ENCODE data around the gene RAD51. TPM values are rescaled to one million over a fixed set of nuclear protein-coding genes. Genes with fewer than 3 reads are reported as not detected.

RAD51 gene
- total RNA-seq, 1 experiment from 2014 or later, result 20.9 TPM

- TF ChIP-seq MAX (IDR thresholded peaks at IDR 0.05), result no peak
- TF ChIP-seq SRF (IDR thresholded peaks at IDR 0.05; ENCODE audit: low read depth), result no peak
- TF ChIP-seq ZNF274 (IDR thresholded peaks at IDR 0.05; ENCODE audit: low read depth, low read length), result no peak
- TF ChIP-seq SIN3A (IDR thresholded peaks at IDR 0.05; ENCODE audit: low read depth), result no peak
- no peak for TF ChIP-seq ZFX (IDR thresholded peaks at IDR 0.05)
- TF ChIP-seq RAD21 (IDR thresholded peaks at IDR 0.05; ENCODE audit: low read depth), result no peak
- TF ChIP-seq REST (IDR thresholded peaks at IDR 0.05; ENCODE audit: low read depth), result no peak
These were observed 55.9 kb downstream of the RAD51 start (continued) for GRCh38 chr15:40750885-40751284.

GRCh38 chr15:40751745-40752144 is 56.8 kb downstream of the RAD51 start:
- POLR2A ChIA-PET, result no interaction called here
- no peak overlapping the region for H3K27ac ChIP-seq (ENCODE audit: low read depth, low read length)
- DNase-seq (ENCODE audit: low read depth, low spot score) (no peak), ATAC-seq (no peak)
- no TSS peak for BruUV-seq (replicated peaks)
- peaks cover 12% of the 10 kb centered on the region in 2 experiments; a peak in 3 of 4 replicates for H3K36me3 ChIP-seq (ENCODE audit: control insufficient read depth in 1 of 2, insufficient read depth in 2 of 2, low read length in 2 of 2)
- intact Hi-C loops (cut with micrococcal nuclease), result no loop called here
- H2AFZ ChIP-seq (ENCODE audit: low read depth, low read length, poor library complexity, severe bottlenecking), result no peak overlapping the region
- no peaks in the 10 kb centered on the region for H4K20me1 ChIP-seq (ENCODE audit: insufficient read depth)
- H3K79me2 ChIP-seq (ENCODE audit: insufficient read depth, low read length), result peaks cover 35% of the 10 kb centered on the region
- H3K9ac ChIP-seq (ENCODE audit: low read length), result no peak overlapping the region
- no peaks in the 10 kb centered on the region for H3K27me3 ChIP-seq (ENCODE audit: insufficient read depth, low read length)
- CTCF ChIA-PET, result no interaction called here
- H3K4me1 ChIP-seq (ENCODE audit: control insufficient read depth in 1 of 2, insufficient read depth in 2 of 2, low read length in 2 of 2), result peaks cover 7 to 17% of the 10 kb centered on the region in 2 experiments
- H3K4me3 ChIP-seq (replicated peaks in 1 of 2; ENCODE audit: low read depth in 1 of 2, low read length in 2 of 2), result no peak overlapping the region
- H3K4me2 ChIP-seq (ENCODE audit: low read length), result no peak overlapping the region
- RAD21 ChIA-PET (ENCODE audit: low non-redundant PET in 1 of 2, low total read pairs in 2 of 2, uncharacterized antibody in 2 of 2, unreplicated experiment in 2 of 2), result no interaction called here
- TF ChIP-seq EZH2phosphoT487 (IDR thresholded peaks at IDR 0.05; ENCODE audit: borderline replicate concordance) (no peak), ZNF274 (IDR thresholded peaks at IDR 0.05; ENCODE audit: low read depth, low read length) (no peak), EGR1 (IDR thresholded peaks at IDR 0.05; ENCODE audit: low read depth) (no peak), YY1 (IDR thresholded peaks at IDR 0.05; ENCODE audit: extremely low read depth, insufficient replicate concordance, low read depth, low read length) (no peak), EZH2 (IDR thresholded peaks at IDR 0.05) (no peak)
- no peaks in the 10 kb centered on the region for H3K9me2 ChIP-seq (ENCODE audit: insufficient read depth)
- no peaks in the 10 kb centered on the region for H3K9me3 ChIP-seq (ENCODE audit: control insufficient read depth in 1 of 2, insufficient read depth in 1 of 2, low read depth in 1 of 2, low read length in 2 of 2)

Measured in HCT116 (cell line).